Stimulated activated CD8-positive, alpha-beta memory T cell treated with anti-CD3 and anti-CD28 coated beads, Interleukin-15, amount 100 ng/mL, for 24 hours (primary cell): Measurements from ENCODE around the gene BTBD8.
"Not testable (repeated sequence)": the region's sequence is repeated elsewhere in the genome, so short reads cannot be mapped to it uniquely, and the experiment has no call there.

Source experiments
- DNase-seq: peaks from one replicate; pipeline ENCODE4 v3.0.0-alpha.2; 2020; ENCODE audit warnings: low read depth

Gene BTBD8

GRCh38 chr1:92080128-92080985 is at the start of gene BTBD8:
Gene BTBD8, plus strand, starts transcription at chr1:92080345. Its CDS starts 227 bp downstream, at chr1:92080572.
- DNase-seq, result peak; percentile 52

- DNase-seq, result no peak
These were observed 49.5 kb upstream of the BTBD8 start for GRCh38 chr1:92030656-92031107.

GRCh38 chr1:92031281-92032110 is 48.6 kb upstream of the BTBD8 start:
- no peak for DNase-seq

GRCh38 chr1:92037400-92037799 is 42.7 kb upstream of the BTBD8 start:
- no peak for DNase-seq

- DNase-seq, result no peak
These were observed 41.3 kb upstream of the BTBD8 start for GRCh38 chr1:92038695-92039346.

- no peak for DNase-seq
These were observed 39.2 kb upstream of the BTBD8 start for GRCh38 chr1:92040971-92041370.

DNA sequence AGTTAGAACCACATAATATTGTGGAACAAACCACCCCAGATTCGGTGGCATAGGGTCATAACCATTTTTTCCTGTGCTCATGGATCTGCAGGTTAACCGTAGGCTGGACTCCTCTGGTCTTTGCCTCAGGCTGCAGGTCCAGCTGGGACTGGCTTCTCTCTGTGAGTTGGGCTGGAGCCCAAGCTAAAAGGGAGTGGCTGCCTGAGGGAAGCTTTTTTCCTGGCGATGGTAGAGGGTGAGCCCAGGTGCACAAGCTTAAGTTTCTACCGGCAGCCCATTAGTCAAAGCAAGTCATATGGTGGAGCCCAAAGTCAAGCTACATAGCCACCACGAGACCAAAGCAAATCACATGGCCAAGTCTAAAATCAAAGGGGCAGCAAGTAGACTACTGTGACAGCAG is 36.5 kb upstream of the BTBD8 start:
- DNase-seq, result no peak

GRCh38 chr1:92045766-92046495 is 34.2 kb upstream of the BTBD8 start:
- DNase-seq, result no peak

DNA sequence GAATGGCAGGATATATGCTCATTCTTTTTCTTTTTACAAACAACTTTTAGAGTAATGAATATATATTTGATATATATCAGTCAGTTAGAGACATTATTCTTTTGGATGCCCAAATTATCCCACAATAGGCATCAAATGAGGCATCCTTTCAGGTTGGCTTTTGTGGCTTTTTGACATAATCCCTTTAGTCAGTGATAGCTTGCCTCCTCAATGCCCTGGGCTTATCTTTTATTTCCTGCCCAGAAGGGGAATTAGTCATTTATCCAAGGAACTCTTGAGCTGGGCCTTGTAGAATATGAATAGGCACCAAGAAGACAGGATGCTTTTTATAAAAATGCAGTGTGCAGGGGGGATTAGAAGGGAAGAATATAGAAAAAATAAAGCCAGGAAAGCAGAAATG is 28.2 kb upstream of the BTBD8 start:
- DNase-seq, result no peak

- no peak for DNase-seq
These were observed 15.1 kb upstream of the BTBD8 start for GRCh38 chr1:92065042-92065441.

DNA sequence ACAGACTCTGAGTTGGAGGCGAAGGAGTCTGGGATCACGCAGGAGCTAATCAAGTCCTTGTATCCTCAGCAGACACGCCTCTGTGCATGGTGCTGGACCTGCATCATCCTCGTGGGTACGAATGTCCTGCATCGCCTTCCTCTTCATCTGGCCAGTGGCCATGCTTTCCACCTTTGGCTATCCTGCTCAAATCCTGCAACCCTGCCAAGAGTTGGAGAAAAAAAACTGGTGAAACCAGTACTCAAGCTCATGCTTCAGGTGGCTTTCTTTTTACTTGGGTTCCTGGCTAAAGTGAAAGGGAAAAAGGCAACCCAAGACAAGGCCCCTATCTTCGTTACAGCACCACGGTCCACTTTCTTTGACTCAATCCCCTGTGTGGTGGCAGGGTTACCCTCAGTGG is 13.8 kb upstream of the BTBD8 start:
- no peak for DNase-seq

- no peak for DNase-seq
These were observed 9.3 kb upstream of the BTBD8 start for GRCh38 chr1:92070892-92071291.

- DNase-seq, result not testable (repeated sequence)
These were observed 5.7 kb upstream of the BTBD8 start for GRCh38 chr1:92074446-92074845.

DNA sequence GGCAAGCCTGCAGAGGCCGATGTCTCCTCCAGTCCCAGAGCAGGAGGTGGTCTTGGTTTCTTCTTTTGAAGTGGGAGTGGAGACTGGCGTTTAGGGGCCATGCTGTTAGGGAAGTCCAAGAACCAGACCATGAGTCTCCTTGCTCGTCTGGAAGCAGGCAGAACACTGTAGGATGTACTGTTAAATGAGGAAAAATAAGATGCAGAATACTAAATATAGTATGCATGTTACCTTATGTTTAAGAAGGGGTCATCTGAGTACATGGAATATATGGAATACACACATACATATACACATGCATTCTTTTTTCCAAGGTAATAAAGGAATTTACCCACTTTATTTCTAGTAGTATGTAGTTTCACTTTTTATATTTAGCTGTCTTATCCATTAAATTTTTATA is 4.8 kb upstream of the BTBD8 start, which contains the start of gene SETSIP:
Gene SETSIP (minus strand): TSS at position 101 of the 400 bp plus-strand sequence. CDS start 0 bp downstream, at position 101.
- no peak for DNase-seq

- no peak for DNase-seq
These were observed 3.8 kb upstream of the BTBD8 start for GRCh38 chr1:92076363-92076762.

DNA sequence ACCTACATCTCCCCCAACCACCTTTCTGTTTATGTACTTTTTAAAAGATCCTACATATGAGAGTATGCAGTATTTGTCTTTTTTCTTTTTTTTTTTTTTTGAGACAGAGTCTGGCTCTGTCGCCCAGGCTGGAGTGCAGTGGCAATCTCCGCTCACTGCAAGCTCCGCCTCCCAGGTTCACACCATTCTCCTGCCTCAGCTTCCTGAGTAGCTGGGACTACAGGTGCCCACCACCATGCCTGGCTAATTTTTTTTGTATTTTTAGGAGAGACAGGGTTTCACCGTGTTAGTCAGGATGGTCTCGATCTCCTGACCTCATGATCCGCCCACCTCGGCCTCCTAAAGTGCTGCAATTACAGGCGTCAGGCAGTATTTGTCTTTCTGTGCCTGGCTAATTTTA is 2.1 kb upstream of the BTBD8 start:
- not testable (repeated sequence) for DNase-seq

- no peak for DNase-seq
These were observed 704 bp upstream of the BTBD8 start for GRCh38 chr1:92079441-92079840.

GRCh38 chr1:92081031-92081430 is 886 bp downstream of the BTBD8 start:
- DNase-seq, result no peak

- no peak for DNase-seq
These were observed 4.5 kb downstream of the BTBD8 start for GRCh38 chr1:92084651-92085050.

DNA sequence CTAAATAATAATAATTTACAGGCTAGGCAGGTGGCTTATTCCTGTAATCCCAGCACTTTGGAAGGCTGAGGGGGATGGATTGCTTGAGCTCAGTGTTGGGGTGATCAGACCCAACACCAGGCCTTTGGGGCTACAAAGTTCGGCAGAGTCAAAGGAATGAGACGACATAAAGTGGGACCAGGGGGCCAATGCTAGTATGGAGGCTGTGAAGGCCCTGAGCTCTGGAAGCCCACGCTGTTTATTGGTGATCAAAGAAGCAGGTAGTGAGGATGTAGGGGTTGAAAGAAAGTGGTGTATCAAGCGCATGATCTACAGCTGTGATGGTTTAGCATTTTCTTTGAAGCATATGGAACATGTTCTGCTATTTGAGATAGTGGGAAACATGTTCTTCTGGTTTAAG is 5.6 kb downstream of the BTBD8 start:
- DNase-seq, result no peak

DNA sequence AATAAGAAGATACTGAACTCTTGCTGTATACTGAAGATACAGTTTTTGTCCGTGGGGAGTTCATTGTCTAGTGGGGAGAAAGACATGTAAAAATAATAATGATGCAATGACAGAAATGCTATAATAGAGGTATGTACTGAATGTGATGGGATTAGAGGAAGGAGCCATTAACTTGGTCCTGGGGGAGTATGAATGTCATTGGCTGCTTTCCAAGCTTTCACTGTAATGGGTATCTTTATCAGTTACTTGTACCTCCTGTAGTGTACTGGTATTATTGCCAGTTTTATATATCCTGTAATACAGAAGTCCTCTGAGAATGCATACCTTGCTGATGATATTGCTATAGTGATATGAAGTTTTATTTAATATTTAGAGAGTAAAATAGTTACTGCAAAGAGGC is 7.4 kb downstream of the BTBD8 start:
- DNase-seq, result no peak

- no peak for DNase-seq
These were observed 11.5 kb downstream of the BTBD8 start for GRCh38 chr1:92091625-92092024.
